Neural progenitor cell (in vitro differentiated cells): ENCODE measurements around the gene RNF114.

ENCODE experiments used
- EZH2 ChIP-seq: fragments of 200-600 bp; sonication (generic); IDR thresholded peaks from 2 replicates; pipeline ENCODE4 v1.6.1; 2017; ENCODE audit warnings: antibody characterized with exemption, mild to moderate bottlenecking, moderate library complexity
- EZH2phosphoT487 ChIP-seq: fragments of 200-600 bp; sonication (generic); IDR thresholded peaks from 2 replicates; pipeline ENCODE4 v1.6.1; 2017; ENCODE audit warnings: antibody characterized with exemption
- TF ChIP-seq, protein P1 (sequence below): fragments of 200-600 bp; sonication (generic); IDR thresholded peaks from 2 replicates; pipeline ENCODE4 v1.5.1; 2017; ENCODE audit warnings: antibody characterized with exemption, mild to moderate bottlenecking

DNA sequence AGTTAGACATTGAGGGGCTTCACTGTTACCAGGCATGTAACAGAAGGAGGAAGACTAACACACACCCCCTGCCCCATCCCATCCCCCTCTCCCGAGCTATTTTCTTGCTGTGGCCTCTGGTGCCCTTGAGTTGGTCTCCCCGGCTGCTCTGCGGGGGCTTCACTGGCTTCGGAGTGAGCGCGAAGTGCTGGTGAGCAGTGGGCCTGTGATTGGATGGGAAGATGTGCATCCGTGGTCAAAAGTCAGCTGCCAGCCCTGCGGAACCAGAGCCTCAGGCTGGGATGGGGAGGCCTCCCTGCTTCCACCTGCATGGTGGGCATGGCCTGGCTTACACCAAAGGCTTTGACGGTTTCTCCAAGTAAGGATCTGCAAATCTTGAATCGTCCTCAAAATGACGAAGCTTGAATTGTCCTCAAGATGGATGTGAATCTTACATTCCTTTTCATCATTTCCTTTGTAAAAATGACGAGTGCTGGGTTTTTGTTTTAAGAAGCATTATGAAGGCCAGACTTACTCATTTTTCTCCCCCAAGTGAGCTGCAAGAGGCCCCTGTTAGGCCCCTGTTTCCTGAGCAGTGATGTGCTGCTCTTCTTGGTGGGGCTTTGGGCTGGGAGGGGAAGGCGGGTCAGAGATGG lies 44.6 kb upstream of the RNF114 start:
- TF ChIP-seq, protein P1, sequence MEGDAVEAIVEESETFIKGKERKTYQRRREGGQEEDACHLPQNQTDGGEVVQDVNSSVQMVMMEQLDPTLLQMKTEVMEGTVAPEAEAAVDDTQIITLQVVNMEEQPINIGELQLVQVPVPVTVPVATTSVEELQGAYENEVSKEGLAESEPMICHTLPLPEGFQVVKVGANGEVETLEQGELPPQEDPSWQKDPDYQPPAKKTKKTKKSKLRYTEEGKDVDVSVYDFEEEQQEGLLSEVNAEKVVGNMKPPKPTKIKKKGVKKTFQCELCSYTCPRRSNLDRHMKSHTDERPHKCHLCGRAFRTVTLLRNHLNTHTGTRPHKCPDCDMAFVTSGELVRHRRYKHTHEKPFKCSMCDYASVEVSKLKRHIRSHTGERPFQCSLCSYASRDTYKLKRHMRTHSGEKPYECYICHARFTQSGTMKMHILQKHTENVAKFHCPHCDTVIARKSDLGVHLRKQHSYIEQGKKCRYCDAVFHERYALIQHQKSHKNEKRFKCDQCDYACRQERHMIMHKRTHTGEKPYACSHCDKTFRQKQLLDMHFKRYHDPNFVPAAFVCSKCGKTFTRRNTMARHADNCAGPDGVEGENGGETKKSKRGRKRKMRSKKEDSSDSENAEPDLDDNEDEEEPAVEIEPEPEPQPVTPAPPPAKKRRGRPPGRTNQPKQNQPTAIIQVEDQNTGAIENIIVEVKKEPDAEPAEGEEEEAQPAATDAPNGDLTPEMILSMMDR: no peak
- TF ChIP-seq EZH2 (no peak), EZH2phosphoT487 (no peak)
